ENCODE data around the gene NELL1. TPM values are rescaled to one million over a fixed set of nuclear protein-coding genes. Genes with fewer than 3 reads are reported as not detected.

Gene NELL1
- total RNA-seq, 4 donors from 2014 or later = not detected

DNA sequence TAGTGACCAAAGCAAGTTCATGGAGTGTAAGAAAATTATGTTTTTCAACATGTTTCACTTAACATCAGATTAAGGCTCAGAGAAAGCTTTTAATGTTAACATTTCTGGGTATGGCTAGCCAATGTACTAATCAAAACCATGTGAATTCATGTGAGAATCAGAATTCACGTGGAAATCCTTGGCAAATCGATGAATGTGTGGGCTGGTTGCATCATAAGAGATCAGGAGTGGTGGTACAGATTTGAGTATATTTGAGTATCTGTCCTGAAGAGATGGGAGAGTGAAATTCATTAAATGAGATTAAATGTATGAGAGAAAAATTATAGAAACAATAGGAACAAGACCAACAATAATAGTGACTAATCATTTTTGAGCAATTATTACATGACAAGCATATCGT lies 884.9 kb downstream of the NELL1 start:
- H3K27ac ChIP-seq = peak overlapping the region in 1 of 3 donors; percentile 75
- intact Hi-C loops (cut with DNase I) = no loop called here
- no peaks in the 10 kb centered on the region for H3K36me3 ChIP-seq
- H3K27me3 ChIP-seq = no peaks in the 10 kb centered on the region
- 54 to 66% methylated on average over 3 of the region's 3 CpGs for WGBS, 2 donors
- DNase-seq = no peak
- no peaks in the 10 kb centered on the region for H3K9me3 ChIP-seq
- peaks cover 21 to 26% of the 10 kb centered on the region in 2 donors for H3K4me1 ChIP-seq
- no peak overlapping the region for H3K4me3 ChIP-seq (replicated peaks in 1 of 3)
- no peak for TF ChIP-seq POLR2A (IDR thresholded peaks at IDR 0.05)
- TF ChIP-seq, protein P1, sequence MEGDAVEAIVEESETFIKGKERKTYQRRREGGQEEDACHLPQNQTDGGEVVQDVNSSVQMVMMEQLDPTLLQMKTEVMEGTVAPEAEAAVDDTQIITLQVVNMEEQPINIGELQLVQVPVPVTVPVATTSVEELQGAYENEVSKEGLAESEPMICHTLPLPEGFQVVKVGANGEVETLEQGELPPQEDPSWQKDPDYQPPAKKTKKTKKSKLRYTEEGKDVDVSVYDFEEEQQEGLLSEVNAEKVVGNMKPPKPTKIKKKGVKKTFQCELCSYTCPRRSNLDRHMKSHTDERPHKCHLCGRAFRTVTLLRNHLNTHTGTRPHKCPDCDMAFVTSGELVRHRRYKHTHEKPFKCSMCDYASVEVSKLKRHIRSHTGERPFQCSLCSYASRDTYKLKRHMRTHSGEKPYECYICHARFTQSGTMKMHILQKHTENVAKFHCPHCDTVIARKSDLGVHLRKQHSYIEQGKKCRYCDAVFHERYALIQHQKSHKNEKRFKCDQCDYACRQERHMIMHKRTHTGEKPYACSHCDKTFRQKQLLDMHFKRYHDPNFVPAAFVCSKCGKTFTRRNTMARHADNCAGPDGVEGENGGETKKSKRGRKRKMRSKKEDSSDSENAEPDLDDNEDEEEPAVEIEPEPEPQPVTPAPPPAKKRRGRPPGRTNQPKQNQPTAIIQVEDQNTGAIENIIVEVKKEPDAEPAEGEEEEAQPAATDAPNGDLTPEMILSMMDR (IDR thresholded peaks at IDR 0.05) = no peak

DNA sequence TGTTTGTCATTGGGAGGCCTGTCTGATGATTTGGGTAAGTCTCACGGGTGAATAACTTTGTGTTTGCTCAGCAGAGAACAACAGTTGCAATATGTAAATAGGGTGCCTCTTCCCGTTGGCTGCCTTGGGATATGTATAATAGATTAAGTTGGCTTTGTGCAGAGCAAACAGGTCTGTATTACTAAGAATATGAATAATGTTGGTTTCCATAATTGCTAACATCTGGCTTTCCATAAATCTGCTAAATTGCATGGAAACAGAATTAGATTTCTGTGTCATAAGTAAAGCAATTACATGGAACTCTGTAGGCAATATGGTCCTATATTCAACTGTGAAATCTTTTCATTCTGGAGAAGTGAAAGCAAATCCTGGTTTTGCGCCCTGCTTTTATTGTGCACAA lies 887.5 kb downstream of the NELL1 start:
- no peaks in the 10 kb centered on the region for H3K9me3 ChIP-seq
- intact Hi-C loops (cut with DNase I) = no loop called here
- no peak overlapping the region for H3K27ac ChIP-seq
- H3K36me3 ChIP-seq = no peaks in the 10 kb centered on the region
- no peaks in the 10 kb centered on the region for H3K27me3 ChIP-seq
- TF ChIP-seq POLR2A (IDR thresholded peaks at IDR 0.05) = no peak
- TF ChIP-seq, protein P1 (IDR thresholded peaks at IDR 0.05) = no peak
- H3K4me1 ChIP-seq = peaks cover 14 to 26% of the 10 kb centered on the region in 2 donors
- 59 to 69% methylated on average over 3 of the region's 3 CpGs for WGBS, 2 donors
- no peak overlapping the region for H3K4me3 ChIP-seq (replicated peaks in 1 of 3)
- no peak for DNase-seq

GRCh38 chr11:21560466-21560975 lies 891.1 kb downstream of the NELL1 start:
- Histone ChIP-seq H3K36me3 (no peaks in the 10 kb centered on the region), H3K27me3 (no peaks in the 10 kb centered on the region), H3K9me3 (no peaks in the 10 kb centered on the region), H3K4me1 (peaks cover 0 to 9% of the 10 kb centered on the region in 2 donors), H3K27ac (no peak overlapping the region), H3K4me3 (replicated peaks in 1 of 3) (no peak overlapping the region)
- intact Hi-C loops (cut with DNase I) = no loop called here
- TF ChIP-seq POLR2A (IDR thresholded peaks at IDR 0.05) = no peak
- TF ChIP-seq, protein P1 (IDR thresholded peaks at IDR 0.05) = no peak
- 49 to 53% methylated on average over 2 of the region's 2 CpGs for WGBS, 2 donors
- DNase-seq = no peak

DNA sequence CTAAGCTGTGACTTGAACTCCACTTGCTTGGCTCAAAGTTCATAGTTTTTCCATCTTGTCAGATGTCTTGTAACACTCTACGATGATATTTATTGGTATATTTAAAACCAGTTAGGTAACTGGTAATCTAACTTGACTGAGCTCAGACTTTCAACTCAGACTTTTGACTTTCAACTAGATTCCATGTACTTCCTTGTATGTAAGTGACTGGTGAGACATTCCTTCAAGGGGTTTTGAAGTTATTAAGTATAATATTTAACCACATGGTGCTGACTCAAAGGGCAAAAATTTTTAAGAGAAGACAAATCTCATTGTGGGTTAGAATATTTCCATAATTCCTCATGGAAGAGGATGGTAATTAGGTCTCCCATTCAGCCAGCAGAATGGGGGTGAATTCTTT lies 892.2 kb downstream of the NELL1 start:
- no peak for TF ChIP-seq POLR2A (IDR thresholded peaks at IDR 0.05)
- TF ChIP-seq, protein P1 (IDR thresholded peaks at IDR 0.05) = no peak
- Histone ChIP-seq H3K9me3 (no peaks in the 10 kb centered on the region), H3K4me3 (replicated peaks in 1 of 3) (no peak overlapping the region), H3K36me3 (no peaks in the 10 kb centered on the region), H3K27me3 (no peaks in the 10 kb centered on the region), H3K4me1 (peaks cover 0 to 6% of the 10 kb centered on the region in 2 donors), H3K27ac (no peak overlapping the region)
- DNase-seq = no peak
- 95 to 100% methylated on average over 1 of the region's 1 CpG for WGBS, 2 donors
- intact Hi-C loops (cut with DNase I) = no loop called here

DNA sequence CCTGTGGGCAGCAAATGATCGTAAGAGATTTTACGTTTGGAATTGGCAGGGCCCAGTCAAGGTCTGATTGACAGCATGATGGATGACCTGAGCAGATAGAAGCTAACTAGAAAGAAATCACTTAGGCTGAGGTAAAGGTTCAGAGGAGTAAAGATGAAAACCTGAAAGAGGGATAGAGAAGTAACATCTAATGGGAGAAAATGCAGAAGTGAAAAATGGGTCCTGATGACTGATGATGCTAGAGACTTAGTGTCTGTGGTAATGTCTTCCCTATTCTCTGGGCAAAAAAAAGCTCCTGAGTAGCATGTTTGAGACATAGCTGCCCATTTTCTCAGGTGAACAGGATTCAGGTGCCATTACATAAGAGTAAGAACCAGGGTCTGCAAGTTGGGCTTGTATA lies 894.7 kb downstream of the NELL1 start:
- TF ChIP-seq, protein P1 (IDR thresholded peaks at IDR 0.05) = no peak
- TF ChIP-seq POLR2A (IDR thresholded peaks at IDR 0.05) = no peak
- Histone ChIP-seq H3K27ac (no peak overlapping the region), H3K9me3 (no peaks in the 10 kb centered on the region), H3K4me1 (peaks cover 0 to 13% of the 10 kb centered on the region in 2 donors), H3K36me3 (no peaks in the 10 kb centered on the region), H3K27me3 (no peaks in the 10 kb centered on the region), H3K4me3 (replicated peaks in 1 of 3) (no peak overlapping the region)
- DNase-seq = no peak
- 66 to 68% methylated on average over 2 of the region's 2 CpGs for WGBS, 2 donors
- intact Hi-C loops (cut with DNase I) = no loop called here
